MCF 10A (cell line): ENCODE measurements around the gene OSCP1. TPM values are rescaled to one million over a fixed set of nuclear protein-coding genes. Genes with fewer than 3 reads are reported as not detected.

Source experiments
- BruUV-seq: library from RNA; stranded (reverse); fragments of 400-500 nt; replicated peaks from 2 replicates; lab custom pipeline; 2021; lab: Mats Ljungman, UMichigan
- CTCF ChIA-PET: fragments of 300-600 bp; sonication (Branson Sonifier 250); formaldehyde crosslinking; extraction: SDS; loops from one replicate; lab custom pipeline; 2021; ENCODE audit warnings: antibody characterized with exemption, inconsistent platforms; lab: Yijun Ruan, JAX
- POLR2A ChIA-PET: fragments of 300-600, 350-650 bp; sonication (Branson Sonifier 250); formaldehyde crosslinking; extraction: SDS; loops from one replicate; lab custom pipeline; 2020; ENCODE audit warnings: antibody characterized with exemption, inconsistent platforms; lab: Yijun Ruan, JAX
- DNase-seq: peaks from one replicate; pipeline ENCODE4 v3.0.0-alpha.2; 2018; ENCODE audit not compliant: unreplicated experiment
- H3K27ac Mint-ChIP-seq: one replicate; pipeline ENCODE4 v1.8.0; 2022; ENCODE audit warnings: mild to moderate bottlenecking, low read depth, mixed read lengths; ENCODE audit not compliant: unreplicated experiment
- H3K27me3 Mint-ChIP-seq: one replicate; pipeline ENCODE4 v1.8.0; 2022; ENCODE audit warnings: mixed read lengths; ENCODE audit not compliant: insufficient read depth, unreplicated experiment
- H3K36me3 Mint-ChIP-seq: one replicate; pipeline ENCODE4 v1.8.0; 2022; ENCODE audit warnings: mild to moderate bottlenecking, moderate library complexity, mixed read lengths; ENCODE audit not compliant: insufficient read depth, unreplicated experiment
- H3K4me1 Mint-ChIP-seq: one replicate; pipeline ENCODE4 v1.8.0; 2022; ENCODE audit warnings: mixed read lengths; ENCODE audit not compliant: insufficient read depth, unreplicated experiment
- H3K4me3 Mint-ChIP-seq: one replicate; pipeline ENCODE4 v1.8.0; 2022; ENCODE audit warnings: mild to moderate bottlenecking, moderate library complexity, mixed read lengths; ENCODE audit not compliant: unreplicated experiment
- H3K9me3 Mint-ChIP-seq: one replicate; pipeline ENCODE4 v1.8.0; 2022; ENCODE audit warnings: mixed read lengths; ENCODE audit not compliant: unreplicated experiment
- intact Hi-C: fragments of 100-400 bp; cut with micrococcal nuclease; formaldehyde crosslinking; loops from 2 replicates; pipeline ENCODE4 v1.14.1; 2022
- total RNA-seq: library from RNA; stranded (reverse); gene quantifications from 2 replicates; pipeline ENCODE4 v1.2.3, GENCODE V29; 2022
- TF ChIP-seq, protein P1 (sequence below): fragments of 200-600 bp; IDR thresholded peaks from one replicate; pipeline ENCODE4 v1.8.0; 2022; ENCODE audit warnings: antibody characterized with exemption, mild to moderate bottlenecking; ENCODE audit not compliant: unreplicated experiment

OSCP1 gene
- total RNA-seq, 1 experiment from 2014 or later, result 7.6 TPM

DNA sequence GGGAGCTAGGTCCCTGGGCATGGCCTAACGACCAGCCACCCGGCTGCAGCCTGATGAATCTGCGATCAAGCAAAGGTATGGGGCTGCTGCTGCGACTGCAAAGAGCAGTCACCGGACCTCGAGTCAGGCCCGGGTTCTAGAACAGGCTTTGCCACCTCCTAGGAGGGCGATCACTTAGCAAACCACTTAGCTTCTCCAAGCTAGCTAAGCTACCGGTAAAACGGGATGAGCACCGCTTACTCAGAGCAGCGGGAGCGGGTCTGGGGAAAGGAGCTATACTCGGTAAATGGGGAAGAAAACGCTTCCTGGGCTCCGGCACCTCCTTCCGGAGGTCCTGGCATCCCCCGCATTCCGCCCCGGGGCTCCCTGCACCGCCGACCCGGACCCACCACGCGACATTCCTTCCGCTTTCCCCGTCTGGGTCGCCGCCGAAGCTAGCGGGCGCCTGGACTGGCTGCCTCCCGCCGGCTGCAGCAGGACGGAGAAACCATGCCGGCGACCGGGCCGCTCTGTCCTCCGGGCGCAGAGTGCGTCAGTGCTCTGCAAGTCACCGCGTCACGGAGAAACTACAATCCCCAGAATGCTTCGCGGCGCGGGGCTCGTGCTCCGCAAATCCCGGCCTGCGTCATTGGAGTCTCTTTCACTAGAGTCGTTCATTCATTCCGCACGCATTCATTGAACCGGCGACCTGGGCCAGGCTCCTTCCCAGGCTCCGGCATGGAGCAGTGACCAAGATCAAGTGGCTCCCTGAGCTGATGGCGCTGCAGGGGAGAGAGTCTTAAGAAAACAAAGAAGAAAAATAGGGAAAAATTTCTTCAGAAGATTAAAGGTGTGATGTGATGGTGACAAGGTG lies 52.6 kb downstream of the OSCP1 start, which contains the start of gene LSM10:
Gene LSM10 (minus strand): TSS at position 531 of the 853 bp plus-strand sequence. CDS start 3,779 bp downstream, outside the sequence.
- Mint-ChIP-seq H3K4me1 (peaks cover 7% of the 10 kb centered on the region), H3K36me3 (peaks cover 22% of the 10 kb centered on the region), H3K4me3 (peak within 1 kb of the TSS; percentile 90), H3K27me3 (no peaks in the 10 kb centered on the region), H3K9me3 (no peaks in the 10 kb centered on the region), H3K27ac (peak within 1 kb of the TSS; percentile 87)
- peak; percentile 93 for DNase-seq
- ChIA-PET POLR2A (interaction anchor here (0.7 to 6.3 kb wide), 21 partner anchors 11 to 1085 kb away, joined by 3 to 148 read pairs (median 3); partner anchors contain the start of genes OSCP1, SH3D21, STK40 and TRAPPC3), CTCF (interaction anchor here (0.7 to 2.4 kb wide), 11 partner anchors 9 to 1394 kb away, joined by 3 to 17 read pairs (median 7); partner anchors contain the start of genes SH3D21 and TRAPPC3)
- TSS peak; percentile 42 for BruUV-seq
- intact Hi-C loops, result loop anchor here (1.0 kb wide), 1 partner anchor 11 kb away; no protein-coding TSS in a partner anchor
- TF ChIP-seq, protein P1, sequence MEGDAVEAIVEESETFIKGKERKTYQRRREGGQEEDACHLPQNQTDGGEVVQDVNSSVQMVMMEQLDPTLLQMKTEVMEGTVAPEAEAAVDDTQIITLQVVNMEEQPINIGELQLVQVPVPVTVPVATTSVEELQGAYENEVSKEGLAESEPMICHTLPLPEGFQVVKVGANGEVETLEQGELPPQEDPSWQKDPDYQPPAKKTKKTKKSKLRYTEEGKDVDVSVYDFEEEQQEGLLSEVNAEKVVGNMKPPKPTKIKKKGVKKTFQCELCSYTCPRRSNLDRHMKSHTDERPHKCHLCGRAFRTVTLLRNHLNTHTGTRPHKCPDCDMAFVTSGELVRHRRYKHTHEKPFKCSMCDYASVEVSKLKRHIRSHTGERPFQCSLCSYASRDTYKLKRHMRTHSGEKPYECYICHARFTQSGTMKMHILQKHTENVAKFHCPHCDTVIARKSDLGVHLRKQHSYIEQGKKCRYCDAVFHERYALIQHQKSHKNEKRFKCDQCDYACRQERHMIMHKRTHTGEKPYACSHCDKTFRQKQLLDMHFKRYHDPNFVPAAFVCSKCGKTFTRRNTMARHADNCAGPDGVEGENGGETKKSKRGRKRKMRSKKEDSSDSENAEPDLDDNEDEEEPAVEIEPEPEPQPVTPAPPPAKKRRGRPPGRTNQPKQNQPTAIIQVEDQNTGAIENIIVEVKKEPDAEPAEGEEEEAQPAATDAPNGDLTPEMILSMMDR, result no peak

DNA sequence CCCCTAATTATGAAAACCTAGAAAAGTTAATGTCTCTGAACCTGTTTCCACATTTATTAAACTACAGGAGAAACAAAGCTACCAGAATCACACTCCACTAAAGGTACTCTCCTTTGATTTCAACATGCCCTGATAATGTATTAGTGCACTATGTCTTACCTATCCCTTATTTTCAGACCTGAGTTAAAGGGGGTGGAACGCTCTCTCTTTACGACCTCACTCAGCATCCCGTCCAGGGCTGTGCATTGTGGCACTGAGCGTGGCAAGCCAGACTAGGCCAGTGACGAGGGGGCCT lies 53.2 kb downstream of the OSCP1 start:
- POLR2A ChIA-PET, result interaction anchor here (0.8 to 6.3 kb wide), 17 partner anchors 11 to 247 kb away, joined by 3 to 148 read pairs (median 4); partner anchors contain the start of genes SH3D21, STK40, THRAP3 and TRAPPC3
- BruUV-seq, result no TSS peak
- Mint-ChIP-seq H3K9me3 (no peaks in the 10 kb centered on the region), H3K27ac (peak overlapping the region; percentile 87), H3K4me3 (peak overlapping the region; percentile 90), H3K4me1 (peaks cover 7% of the 10 kb centered on the region), H3K36me3 (peaks cover 28% of the 10 kb centered on the region), H3K27me3 (no peaks in the 10 kb centered on the region)
- TF ChIP-seq, protein P1, result no peak
- CTCF ChIA-PET, result interaction anchor here (0.7 to 2.4 kb wide), 8 partner anchors 8 to 1395 kb away, joined by 3 to 17 read pairs (median 8); partner anchors contain the start of gene TRAPPC3
- intact Hi-C loops, result loop anchor here (1.0 kb wide), 1 partner anchor 11 kb away; no protein-coding TSS in a partner anchor
- DNase-seq, result no peak

DNA sequence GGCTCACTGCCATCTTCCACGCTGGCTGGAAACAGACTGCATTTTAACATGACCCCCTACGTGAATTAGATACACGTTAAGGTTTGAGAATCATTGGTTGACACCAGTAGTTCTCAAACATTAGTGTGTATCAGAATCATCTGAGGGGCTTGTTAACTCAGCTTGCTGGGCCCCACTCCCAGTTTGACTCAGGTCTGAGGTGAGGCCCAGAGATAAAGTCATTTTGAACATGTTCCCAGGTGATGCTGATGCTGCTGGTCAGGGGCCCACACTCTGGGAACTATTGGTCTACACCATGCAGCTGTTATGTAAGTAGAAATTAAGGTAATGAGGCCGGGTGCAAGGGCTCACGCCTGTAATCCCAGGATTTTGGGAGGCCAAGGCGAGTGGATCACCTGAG lies 53.9 kb downstream of the OSCP1 start:
- Mint-ChIP-seq H3K4me3 (peak overlapping the region; percentile 90), H3K9me3 (no peaks in the 10 kb centered on the region), H3K36me3 (peaks cover 34% of the 10 kb centered on the region), H3K27ac (peak overlapping the region; percentile 39), H3K4me1 (peaks cover 7% of the 10 kb centered on the region), H3K27me3 (no peaks in the 10 kb centered on the region)
- POLR2A ChIA-PET, result interaction anchor here (1.0 to 6.3 kb wide), 6 partner anchors 10 to 172 kb away, joined by 3 to 148 read pairs (median 4); partner anchors contain the start of genes STK40 and THRAP3
- intact Hi-C loops, result no loop called here
- CTCF ChIA-PET, result interaction anchor here (0.6 to 2.4 kb wide), 7 partner anchors 8 to 247 kb away, joined by 3 to 10 read pairs (median 7); partner anchors contain the start of genes SH3D21, THRAP3 and TRAPPC3
- DNase-seq, result no peak
- TF ChIP-seq, protein P1, result no peak
- BruUV-seq, result no TSS peak

DNA sequence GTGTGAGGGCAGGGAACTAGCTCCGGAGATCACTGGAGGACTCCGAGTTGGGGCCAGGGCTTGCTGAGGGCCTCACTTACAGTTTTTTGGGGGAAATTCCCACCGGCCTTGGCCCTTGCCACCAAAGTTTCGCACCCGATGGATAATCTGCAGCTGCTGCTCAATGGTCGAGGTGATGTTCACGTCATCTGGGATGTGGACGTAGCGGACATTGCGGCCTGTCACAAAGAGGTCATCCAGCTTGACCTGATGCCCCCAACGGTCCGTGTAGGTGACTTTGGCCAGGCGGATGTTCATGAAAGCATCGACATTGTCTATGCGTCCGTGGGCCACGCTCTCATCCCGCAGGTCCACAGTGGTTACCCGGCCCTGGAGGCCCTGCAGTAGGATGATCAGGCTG lies 56.6 kb downstream of the OSCP1 start:
- Mint-ChIP-seq H3K36me3 (peaks cover 42% of the 10 kb centered on the region), H3K9me3 (no peaks in the 10 kb centered on the region), H3K4me1 (peaks cover 7% of the 10 kb centered on the region), H3K27ac (no peak overlapping the region), H3K27me3 (no peaks in the 10 kb centered on the region), H3K4me3 (no peak overlapping the region)
- no TSS peak for BruUV-seq
- ChIA-PET CTCF (interaction anchor here (0.6 to 1.3 kb wide), 3 partner anchors 25 to 41 kb away, joined by 3 to 4 read pairs (median 3); no protein-coding TSS in a partner anchor), POLR2A (interaction anchor here (0.6 kb wide), 1 partner anchor 424 kb away, joined by 3 read pairs; no protein-coding TSS in a partner anchor)
- TF ChIP-seq, protein P1, result no peak
- DNase-seq, result no peak
- intact Hi-C loops, result no loop called here
